Measurements from ENCODE around the gene MGAT2.

The MGAT2 gene

DNA sequence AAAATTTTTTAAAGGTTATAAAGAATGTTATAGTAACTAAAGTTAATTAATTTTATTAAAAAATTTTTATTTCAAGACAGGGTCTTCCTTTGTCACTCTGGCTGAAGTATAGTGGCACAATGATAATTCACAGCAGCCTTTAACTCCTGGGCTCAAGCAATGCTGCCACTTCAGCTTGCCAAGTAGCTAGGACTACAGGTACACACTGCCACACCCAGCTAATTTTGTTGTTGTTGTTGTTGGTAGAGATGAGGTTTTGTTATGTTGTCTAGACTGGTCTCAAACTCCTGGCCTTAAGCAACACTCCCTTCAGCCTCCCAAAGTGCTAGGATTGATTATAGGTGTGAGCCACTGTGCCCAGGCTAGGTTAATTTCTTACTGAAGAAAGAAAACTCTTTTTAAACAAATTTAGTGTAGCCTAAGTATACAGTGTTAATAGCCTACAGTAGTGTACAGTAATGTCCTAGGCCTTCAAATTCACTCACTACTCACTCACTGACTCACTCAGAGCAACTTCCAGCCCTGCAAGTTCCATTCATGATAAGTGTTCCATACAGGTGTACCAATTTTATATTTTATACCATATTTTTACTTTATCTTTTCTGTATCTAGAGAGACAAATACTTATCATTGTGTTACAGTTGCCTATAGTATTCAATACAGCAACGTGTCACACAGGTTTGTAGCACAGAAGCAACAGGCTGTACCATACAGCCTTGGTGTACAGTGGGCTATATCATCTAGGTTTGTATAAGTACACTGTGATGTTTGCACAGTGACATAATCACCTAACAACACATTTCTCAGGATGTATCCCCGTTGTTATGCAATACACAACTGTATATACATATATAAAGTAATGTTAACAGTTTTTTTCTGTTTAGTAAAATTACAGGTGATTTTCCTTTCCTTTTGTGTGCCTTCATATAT lies 39.2 kb downstream of the MGAT2 start:
- DNase-seq = no peak

DNA sequence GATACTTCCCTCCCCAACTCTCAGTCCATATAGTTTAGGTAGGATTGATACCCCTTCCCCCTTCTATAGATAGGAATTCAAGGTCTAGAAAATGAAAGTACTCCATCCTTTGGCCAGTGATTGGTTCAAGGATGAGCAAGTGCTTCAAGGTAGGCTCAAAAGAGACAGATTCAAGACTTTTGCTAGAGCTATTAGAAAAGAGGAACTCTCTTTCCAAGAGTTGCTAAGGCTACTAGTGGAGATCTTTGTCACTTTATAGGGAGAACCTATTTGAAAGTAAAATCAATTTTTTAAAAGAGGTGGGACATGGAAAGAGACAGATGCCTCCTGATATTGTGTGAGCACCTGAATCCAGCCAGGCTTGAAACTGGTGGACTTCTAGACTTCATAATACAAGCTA lies 49.9 kb downstream of the MGAT2 start:
- DNase-seq = no peak
